Measurements from ENCODE around the gene SNTG2. TPM values are rescaled to one million over a fixed set of nuclear protein-coding genes. Genes with fewer than 3 reads are reported as not detected.

SNTG2 gene
- total and polyA plus RNA-seq, 2 experiments from 2014 or later: 0.66 to 1.0 TPM

DNA sequence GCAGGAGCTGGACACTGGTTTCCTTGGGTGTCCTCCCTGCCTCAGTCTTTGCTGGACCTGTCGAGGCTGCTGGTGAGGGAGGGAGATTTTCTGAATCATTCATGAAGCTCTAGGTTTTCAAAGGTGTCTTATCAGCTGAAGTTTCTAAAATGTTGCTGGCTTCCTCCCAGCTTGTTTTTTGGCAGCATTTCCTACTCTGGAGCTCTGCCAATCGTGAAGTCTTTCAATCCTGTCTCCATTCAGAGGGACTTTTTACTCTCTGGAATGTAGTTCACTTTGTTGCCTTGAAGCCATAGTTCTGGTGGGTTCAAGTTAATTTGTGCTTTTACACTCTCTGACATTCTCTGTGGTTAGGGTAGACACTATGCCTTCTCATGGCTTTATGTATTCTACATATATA is 23.9 kb downstream of the SNTG2 start:
- Histone ChIP-seq H3K27me3 (no peaks in the 10 kb centered on the region), H3K27ac (no peak overlapping the region), H3K4me3 (no peak overlapping the region), H3K9me3 (ENCODE audit: low read depth) (no peaks in the 10 kb centered on the region), H3K36me3 (no peaks in the 10 kb centered on the region), H3K4me1 (ENCODE audit: low read depth) (peaks cover 4% of the 10 kb centered on the region)
- peak; percentile 55 to 68 for DNase-seq (ENCODE audit: low read depth in 1 of 2, low spot score in 1 of 2)
- TF ChIP-seq, protein P1, sequence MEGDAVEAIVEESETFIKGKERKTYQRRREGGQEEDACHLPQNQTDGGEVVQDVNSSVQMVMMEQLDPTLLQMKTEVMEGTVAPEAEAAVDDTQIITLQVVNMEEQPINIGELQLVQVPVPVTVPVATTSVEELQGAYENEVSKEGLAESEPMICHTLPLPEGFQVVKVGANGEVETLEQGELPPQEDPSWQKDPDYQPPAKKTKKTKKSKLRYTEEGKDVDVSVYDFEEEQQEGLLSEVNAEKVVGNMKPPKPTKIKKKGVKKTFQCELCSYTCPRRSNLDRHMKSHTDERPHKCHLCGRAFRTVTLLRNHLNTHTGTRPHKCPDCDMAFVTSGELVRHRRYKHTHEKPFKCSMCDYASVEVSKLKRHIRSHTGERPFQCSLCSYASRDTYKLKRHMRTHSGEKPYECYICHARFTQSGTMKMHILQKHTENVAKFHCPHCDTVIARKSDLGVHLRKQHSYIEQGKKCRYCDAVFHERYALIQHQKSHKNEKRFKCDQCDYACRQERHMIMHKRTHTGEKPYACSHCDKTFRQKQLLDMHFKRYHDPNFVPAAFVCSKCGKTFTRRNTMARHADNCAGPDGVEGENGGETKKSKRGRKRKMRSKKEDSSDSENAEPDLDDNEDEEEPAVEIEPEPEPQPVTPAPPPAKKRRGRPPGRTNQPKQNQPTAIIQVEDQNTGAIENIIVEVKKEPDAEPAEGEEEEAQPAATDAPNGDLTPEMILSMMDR (IDR thresholded peaks at IDR 0.05; ENCODE audit: low read depth, low read length): no peak

DNA sequence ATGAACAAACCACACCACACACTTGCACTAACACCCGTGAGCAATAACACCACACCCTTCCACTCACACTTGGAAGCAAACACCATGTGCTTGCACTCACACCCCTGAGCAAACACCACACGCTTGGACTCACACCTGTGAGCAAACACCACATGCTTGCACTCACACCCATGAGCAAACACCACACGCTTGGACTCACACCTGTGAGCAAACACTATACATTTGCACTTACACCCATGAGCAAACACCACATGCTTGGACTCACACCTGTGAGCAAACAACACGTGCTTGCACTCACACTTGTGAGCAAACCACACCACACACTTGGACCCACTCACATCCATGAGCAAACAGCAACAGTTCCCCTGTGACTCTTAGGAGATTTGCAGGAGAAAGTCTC is 24.4 kb downstream of the SNTG2 start:
- DNase-seq (ENCODE audit: low read depth in 1 of 2, low spot score in 1 of 2): no peak
- no peaks in the 10 kb centered on the region for H3K9me3 ChIP-seq (ENCODE audit: low read depth)
- H3K27ac ChIP-seq: no peak overlapping the region
- H3K27me3 ChIP-seq: no peaks in the 10 kb centered on the region
- no peaks in the 10 kb centered on the region for H3K36me3 ChIP-seq
- peaks cover 4% of the 10 kb centered on the region for H3K4me1 ChIP-seq (ENCODE audit: low read depth)
- H3K4me3 ChIP-seq: no peak overlapping the region
- TF ChIP-seq, protein P1 (IDR thresholded peaks at IDR 0.05; ENCODE audit: low read depth, low read length): no peak

DNA sequence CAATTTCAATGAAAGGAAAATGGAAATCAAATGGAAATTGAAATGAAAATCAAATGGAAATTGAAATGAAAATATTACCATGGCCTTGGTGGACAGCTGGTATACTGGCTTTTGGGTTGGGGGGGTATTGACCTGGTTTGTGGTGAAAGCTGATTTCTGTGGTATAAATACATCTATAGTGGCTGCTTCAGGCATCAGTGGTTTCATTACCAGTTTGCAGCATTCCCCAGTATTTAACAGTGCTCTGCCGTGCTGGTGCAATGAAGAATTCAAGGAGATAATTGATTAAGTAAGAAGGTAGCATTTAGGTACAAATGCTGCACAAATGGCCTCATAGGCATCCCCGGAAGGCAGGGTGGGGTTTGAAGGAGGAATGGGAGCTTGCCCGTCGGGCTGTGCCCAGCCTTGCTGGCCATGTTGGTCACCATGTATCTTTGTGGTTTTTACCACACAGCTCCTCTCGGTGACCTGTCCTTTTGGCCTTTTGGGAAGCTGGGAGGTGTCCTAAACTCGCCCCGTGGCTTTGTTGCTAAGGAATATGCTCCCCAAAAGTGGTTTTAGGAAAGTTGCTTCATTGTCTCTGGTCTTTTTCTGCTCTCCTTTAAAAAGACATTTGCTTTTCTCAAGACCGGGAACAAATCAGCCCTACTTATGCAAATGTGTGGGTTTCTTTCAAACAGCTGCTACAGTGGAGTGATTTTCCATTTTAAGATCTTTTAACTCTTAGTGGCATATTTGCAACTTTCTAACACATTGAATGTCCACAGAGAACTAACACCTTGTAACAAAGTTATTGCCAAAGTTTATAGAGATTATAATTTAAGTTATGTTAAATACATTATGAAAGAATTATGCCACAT is 28.6 kb downstream of the SNTG2 start:
- no peaks in the 10 kb centered on the region for H3K9me3 ChIP-seq (ENCODE audit: low read depth)
- H3K36me3 ChIP-seq: no peaks in the 10 kb centered on the region
- TF ChIP-seq, protein P1 (IDR thresholded peaks at IDR 0.05; ENCODE audit: low read depth, low read length): no peak
- no peak for DNase-seq (ENCODE audit: low read depth in 1 of 2, low spot score in 1 of 2)
- no peak overlapping the region for H3K27ac ChIP-seq
- H3K27me3 ChIP-seq: no peaks in the 10 kb centered on the region
- H3K4me3 ChIP-seq: no peak overlapping the region
- H3K4me1 ChIP-seq (ENCODE audit: low read depth): peaks cover 1% of the 10 kb centered on the region

DNA sequence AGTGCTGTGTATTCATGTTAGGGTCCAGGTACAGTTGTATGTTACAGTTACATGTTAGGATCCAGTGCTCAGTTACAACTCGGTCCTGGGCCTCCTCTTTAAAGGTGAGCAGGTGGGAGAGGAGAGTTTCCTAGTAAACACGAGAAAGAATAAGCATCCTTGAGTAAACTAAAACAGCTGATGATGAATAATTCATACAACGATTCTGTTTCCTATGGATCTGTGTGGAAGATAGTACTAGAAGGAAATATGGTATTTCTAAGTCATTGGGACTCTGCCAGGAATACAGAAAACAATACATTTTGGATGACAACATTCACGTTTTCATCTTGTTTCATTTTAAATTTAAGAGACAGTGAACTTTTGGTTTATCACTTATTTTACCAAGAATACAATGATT is 29.5 kb downstream of the SNTG2 start:
- H3K27ac ChIP-seq: no peak overlapping the region
- no peaks in the 10 kb centered on the region for H3K27me3 ChIP-seq
- no peak for DNase-seq (ENCODE audit: low read depth in 1 of 2, low spot score in 1 of 2)
- no peaks in the 10 kb centered on the region for H3K9me3 ChIP-seq (ENCODE audit: low read depth)
- no peak overlapping the region for H3K4me3 ChIP-seq
- no peaks in the 10 kb centered on the region for H3K4me1 ChIP-seq (ENCODE audit: low read depth)
- no peaks in the 10 kb centered on the region for H3K36me3 ChIP-seq
- TF ChIP-seq, protein P1 (IDR thresholded peaks at IDR 0.05; ENCODE audit: low read depth, low read length): no peak

DNA sequence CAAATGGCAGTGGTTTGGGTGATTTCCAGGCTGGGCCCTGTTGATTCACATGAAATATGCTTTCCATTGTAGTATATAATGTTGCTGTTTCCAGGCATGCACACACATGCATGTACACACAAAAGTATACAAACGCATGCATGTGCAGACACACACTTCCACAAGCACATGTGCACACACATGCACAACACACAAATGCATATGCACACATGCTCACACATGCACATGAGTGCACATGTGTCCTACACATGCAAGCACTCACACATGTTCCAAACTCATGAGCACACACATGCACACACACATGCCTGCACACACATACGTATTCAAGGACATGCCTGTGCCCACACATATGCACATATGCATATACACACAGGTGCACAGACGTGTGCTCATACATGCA is 30.6 kb downstream of the SNTG2 start:
- Histone ChIP-seq H3K27ac (no peak overlapping the region), H3K4me3 (no peak overlapping the region), H3K27me3 (no peaks in the 10 kb centered on the region), H3K36me3 (no peaks in the 10 kb centered on the region), H3K9me3 (ENCODE audit: low read depth) (no peaks in the 10 kb centered on the region), H3K4me1 (ENCODE audit: low read depth) (no peaks in the 10 kb centered on the region)
- no peak for DNase-seq (ENCODE audit: low read depth in 1 of 2, low spot score in 1 of 2)
- TF ChIP-seq, protein P1 (IDR thresholded peaks at IDR 0.05; ENCODE audit: low read depth, low read length): no peak

Data from cardiac muscle cell (in vitro differentiated cells and primary cell).